D721Med (cell line): ENCODE data around the gene NHSL1.

Source experiments
- DNase-seq: peaks from one replicate; pipeline ENCODE4 v3.0.0; 2011; ENCODE audit warnings: low spot score; ENCODE audit not compliant: insufficient read length
- FAIRE-seq: peaks from 2 replicates; lab custom pipeline; 2011; peaks lifted over from hg19 to GRCh38; lab: Jason Lieb, UNC
- TF ChIP-seq, protein P1 (sequence below): IDR thresholded peaks from 2 replicates; pipeline ENCODE4 v1.5.1; 2012; ENCODE audit warnings: mild to moderate bottlenecking, control low read depth; ENCODE audit not compliant: insufficient read depth; ENCODE audit errors: missing control alignments

Gene NHSL1

DNA sequence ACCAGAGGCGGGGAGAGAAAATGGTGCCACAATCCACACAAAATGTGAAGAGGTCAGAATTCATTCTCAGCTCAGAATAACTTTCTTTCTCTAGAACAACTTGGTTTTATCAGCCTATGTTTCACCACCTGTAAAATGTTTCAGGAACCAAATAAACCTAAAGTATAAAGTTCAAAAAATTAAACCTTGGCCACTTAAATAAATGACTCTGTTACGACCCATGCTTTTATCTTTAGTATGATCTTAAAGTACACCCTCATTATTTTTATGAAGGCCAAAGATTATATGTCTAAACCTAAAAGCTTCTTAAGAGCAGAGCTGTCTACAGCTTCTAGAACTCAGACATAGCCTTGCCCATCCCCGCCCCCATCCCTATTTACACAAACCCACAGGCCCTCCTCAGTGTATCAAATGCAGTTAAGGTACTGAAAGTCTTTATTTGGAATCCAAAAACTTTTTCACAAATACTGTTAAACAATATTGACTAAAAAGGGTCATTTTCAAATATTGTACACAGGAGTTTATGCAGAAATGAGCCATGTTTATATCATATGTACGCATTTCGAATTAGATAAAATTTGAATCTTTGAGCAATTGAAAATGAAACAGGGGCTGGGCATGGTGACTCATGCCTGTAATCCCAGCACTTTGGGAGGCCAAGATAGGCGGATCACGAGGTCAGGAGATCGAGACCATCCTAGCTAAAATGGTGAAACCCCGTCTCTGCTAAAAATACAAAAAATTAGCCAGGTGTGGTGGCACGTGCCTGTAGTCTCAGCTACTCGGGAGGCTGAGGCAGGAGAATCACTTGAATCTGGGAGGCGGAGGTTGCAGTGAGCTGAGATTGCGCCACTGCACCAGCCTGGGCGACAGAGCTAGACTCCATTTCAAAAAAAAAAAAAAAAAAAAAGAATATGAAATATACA lies 5.7 kb upstream of the NHSL1 start:
- FAIRE-seq (peak; percentile 86), DNase-seq (no peak)
- TF ChIP-seq, protein P1, sequence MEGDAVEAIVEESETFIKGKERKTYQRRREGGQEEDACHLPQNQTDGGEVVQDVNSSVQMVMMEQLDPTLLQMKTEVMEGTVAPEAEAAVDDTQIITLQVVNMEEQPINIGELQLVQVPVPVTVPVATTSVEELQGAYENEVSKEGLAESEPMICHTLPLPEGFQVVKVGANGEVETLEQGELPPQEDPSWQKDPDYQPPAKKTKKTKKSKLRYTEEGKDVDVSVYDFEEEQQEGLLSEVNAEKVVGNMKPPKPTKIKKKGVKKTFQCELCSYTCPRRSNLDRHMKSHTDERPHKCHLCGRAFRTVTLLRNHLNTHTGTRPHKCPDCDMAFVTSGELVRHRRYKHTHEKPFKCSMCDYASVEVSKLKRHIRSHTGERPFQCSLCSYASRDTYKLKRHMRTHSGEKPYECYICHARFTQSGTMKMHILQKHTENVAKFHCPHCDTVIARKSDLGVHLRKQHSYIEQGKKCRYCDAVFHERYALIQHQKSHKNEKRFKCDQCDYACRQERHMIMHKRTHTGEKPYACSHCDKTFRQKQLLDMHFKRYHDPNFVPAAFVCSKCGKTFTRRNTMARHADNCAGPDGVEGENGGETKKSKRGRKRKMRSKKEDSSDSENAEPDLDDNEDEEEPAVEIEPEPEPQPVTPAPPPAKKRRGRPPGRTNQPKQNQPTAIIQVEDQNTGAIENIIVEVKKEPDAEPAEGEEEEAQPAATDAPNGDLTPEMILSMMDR = no peak

DNA sequence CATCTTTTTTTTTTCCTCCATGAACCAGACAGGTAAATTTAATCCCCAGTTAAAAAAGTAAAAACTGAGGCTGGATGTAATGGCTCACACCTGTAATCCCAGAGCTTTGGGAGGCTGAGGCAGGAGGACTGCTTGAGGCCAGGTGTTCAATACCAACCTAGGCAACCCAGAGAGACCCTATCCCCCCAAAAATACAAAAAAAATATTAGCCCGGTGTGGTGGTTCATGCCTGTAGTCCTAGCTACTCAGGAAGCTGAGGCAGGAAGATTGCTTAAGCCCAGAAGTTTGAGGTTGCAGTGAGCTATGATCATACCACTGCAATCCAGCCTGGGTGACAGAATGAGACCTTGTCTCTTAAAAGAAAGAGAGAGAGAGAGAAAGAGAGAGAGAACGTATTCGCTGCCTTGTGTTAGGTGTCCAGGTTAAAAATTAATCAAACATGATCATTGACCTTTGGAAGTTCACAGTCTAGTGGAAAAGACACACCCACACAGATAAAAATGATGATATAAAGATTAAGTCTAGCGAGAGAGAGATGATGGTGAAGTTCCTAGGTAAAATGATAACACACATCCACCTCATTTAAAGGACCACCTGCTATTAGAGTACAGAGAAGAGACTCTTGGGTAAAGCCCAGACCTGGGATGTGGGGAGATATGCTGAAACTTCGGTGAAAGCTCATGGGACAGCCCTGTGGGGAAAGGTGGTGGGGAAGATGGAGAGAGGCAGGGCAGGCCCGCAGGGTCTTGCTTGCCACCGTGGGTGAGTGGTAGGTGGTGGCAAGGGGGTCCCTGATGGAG lies 4.8 kb upstream of the NHSL1 start:
- FAIRE-seq (no peak), DNase-seq (no peak)
- TF ChIP-seq, protein P1 = no peak

DNA sequence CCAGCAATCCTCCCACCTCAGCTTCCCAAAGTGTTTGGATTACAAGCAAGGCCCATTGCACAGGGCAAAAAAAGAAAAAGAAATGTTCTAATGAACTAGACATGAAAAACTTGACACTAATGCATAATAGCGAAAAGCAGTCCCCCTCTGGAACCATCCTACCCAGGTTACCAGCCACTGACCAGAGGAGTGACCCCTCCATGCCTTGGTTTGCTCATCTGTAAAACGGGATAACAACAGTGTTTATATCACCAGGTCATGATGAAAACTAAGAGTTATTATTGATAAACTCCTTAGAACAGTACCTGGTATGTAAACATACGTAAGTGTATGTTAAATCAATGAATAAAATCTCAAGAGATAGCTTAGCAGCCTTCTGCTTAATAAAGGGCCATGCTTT lies 3.3 kb upstream of the NHSL1 start:
- peak; percentile 63 for FAIRE-seq
- no peak for DNase-seq
- TF ChIP-seq, protein P1 = no peak

DNA sequence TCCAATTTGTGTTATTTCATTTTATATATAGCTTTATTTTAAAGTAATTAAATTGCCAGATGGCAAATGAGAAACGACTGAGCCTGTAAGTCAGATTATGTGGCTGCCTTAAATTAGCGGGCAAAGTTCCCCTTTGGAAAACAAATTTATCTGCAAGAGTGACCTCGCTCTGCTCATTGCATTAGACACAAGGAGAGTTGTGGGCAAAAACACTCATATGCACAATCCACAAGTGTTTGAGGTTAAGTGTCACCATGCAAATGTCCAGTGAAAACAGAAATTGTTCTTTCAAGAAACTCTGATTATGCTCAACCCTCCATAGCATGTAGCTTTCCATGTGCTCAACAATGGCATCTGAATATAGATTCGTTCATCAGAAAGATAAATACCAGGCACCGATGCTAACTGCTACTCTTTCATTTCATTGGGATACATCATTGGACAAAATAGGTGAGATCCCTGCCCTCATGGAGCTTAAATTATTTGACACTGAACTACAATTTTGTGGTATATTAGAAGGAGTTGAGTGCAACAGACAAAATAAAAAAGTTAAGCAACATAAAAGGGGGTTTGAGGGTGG lies 1.7 kb upstream of the NHSL1 start:
- FAIRE-seq = peak; percentile 71

DNA sequence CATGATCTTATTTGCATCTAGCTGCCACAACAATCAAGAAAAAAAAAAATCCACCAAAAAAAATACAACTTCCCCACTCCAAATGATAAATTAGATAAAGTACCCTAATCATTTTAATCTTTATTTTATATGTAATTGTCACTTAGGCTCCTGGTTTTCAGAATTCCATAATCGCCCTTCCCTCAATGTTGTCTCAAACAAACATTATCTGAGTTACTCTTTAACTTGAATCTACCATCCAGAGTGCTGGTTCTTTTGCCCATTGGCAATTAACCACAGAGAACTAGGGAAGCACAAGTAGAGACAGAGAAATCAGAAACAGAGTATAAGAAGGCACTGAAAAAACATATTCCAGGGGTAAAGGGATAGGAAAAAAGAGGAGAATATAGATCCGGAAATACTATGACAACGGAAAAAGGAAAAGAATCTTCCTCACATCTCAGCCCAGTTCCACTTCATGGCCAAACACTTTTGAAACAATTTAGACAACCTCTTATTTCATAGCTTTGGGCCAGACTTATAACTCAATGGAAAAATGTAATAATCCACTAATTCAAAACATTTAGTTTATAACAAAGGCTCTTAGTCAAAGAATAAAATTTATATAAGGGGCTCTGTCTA lies 861 bp upstream of the NHSL1 start:
- FAIRE-seq (peak; percentile 88), DNase-seq (no peak)
- TF ChIP-seq, protein P1 = no peak

More for the DNA sequence above, 1.7 kb upstream of the NHSL1 start:
- no peak for DNase-seq
- TF ChIP-seq, protein P1 = no peak

DNA sequence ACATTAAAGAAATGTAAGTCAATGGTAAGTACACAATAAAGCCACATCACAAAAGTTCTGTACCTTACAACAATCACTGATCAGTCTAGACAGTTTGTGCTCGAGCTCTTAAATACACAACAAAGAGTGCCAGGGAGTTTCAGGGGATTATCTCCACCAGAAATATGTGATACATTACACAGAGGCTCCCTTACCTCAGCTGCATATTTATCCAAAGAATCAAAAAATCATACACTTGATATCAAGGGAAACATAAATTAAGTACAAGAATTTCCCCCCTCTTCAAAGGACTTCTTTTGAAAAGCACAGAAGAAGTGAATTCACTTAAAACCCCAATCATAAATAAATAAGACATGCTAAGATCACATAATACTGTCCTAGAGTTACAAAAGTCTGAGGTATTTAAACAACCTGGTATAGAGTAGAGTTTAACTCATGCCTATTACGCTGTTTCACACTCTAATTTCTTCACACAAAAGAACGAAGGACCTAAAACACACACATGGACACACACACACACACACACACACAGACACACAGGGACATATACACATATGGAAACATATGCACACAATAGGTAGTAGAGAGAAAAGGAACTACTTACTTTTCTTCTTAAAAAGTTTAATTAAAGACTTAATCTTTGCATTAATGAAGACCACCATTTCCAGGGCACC lies 528 bp downstream of the NHSL1 start:
- DNase-seq (no peak), FAIRE-seq (peak; percentile 11)
- TF ChIP-seq, protein P1 = no peak
